Breast epithelium (tissue), 4 donors: ENCODE measurements around the gene SUPT4H1. TPM values are rescaled to one million over a fixed set of nuclear protein-coding genes. Genes with fewer than 3 reads are reported as not detected.

Experiments used
- DNase-seq, 2 donors: peaks; one replicate each; pipeline ENCODE4 v3.0.0-alpha.2; 2019; ENCODE audit warnings: low spot score in 2 of 2
- H3K27ac ChIP-seq, 2 donors: fragments of 200-600 bp; sonication (generic) in 1 of 2; one replicate each; pipeline ENCODE4 v1.5.1; 2016 to 2019; ENCODE audit warnings: mild to moderate bottlenecking in 1 of 2
- H3K27me3 ChIP-seq, 2 donors: fragments of 200-600 bp; sonication (generic) in 1 of 2; one replicate each; pipeline versions ENCODE4 v1.5.1 to v1.6.0; 2017 to 2019; ENCODE audit warnings: control low read depth in 1 of 2, mild to moderate bottlenecking in 1 of 2
- H3K36me3 ChIP-seq: fragments of 200-600 bp; one replicate; pipeline ENCODE4 v1.5.1; 2019
- H3K4me1 ChIP-seq, 2 donors: fragments of 200-600 bp; sonication (generic); one replicate each; pipeline ENCODE4 v1.5.1; 2016 to 2019; ENCODE audit warnings: control low read depth in 1 of 2
- H3K4me3 ChIP-seq, 3 donors: fragments of 200-600 bp; sonication (generic); 1 replicate in 2 of 3; 2 replicates in 1 of 3; pipeline ENCODE4 v1.5.1; 2016 to 2019; ENCODE audit warnings: mild to moderate bottlenecking in 3 of 3, moderate library complexity in 2 of 3
- H3K9me3 ChIP-seq, 2 donors: fragments of 200-600 bp; sonication (generic) in 1 of 2; one replicate each; pipeline ENCODE4 v1.5.1; 2016 to 2019; ENCODE audit warnings: control low read depth in 1 of 2
- POLR2A ChIP-seq: fragments of 450-650 bp; IDR thresholded peaks from one replicate; pipeline ENCODE4 v1.6.1; 2016; ENCODE audit warnings: antibody characterized with exemption, mild to moderate bottlenecking, moderate library complexity
- POLR2AphosphoS5 ChIP-seq, 3 donors: sonication (generic); formaldehyde crosslinking; IDR thresholded peaks; one replicate each; pipeline ENCODE4 v1.6.1; 2017; ENCODE audit warnings: antibody characterized with exemption in 3 of 3
- intact Hi-C: fragments of 100-400 bp; cut with DNase I; formaldehyde crosslinking; loops from one replicate; pipeline ENCODE4 v1.15.1; 2023; ENCODE audit warnings: low total_unique reads
- total RNA-seq, 3 donors: library from RNA; depleted of rRNA; stranded (reverse); fragments of >200 nt; gene quantifications; one replicate each; pipeline ENCODE4 v1.1.0, GENCODE V29; 2016
- TF ChIP-seq, protein P1 (sequence below), 3 donors: fragments of 450-650 bp; IDR thresholded peaks; one replicate each; pipeline ENCODE4 v1.5.1; 2016 to 2017; ENCODE audit warnings: antibody characterized with exemption in 3 of 3, mild to moderate bottlenecking in 3 of 3, moderate library complexity in 3 of 3

SUPT4H1 gene
- total RNA-seq, 3 donors from 2014 or later, result 46.4 to 61.6 (median 48.2) TPM

DNA sequence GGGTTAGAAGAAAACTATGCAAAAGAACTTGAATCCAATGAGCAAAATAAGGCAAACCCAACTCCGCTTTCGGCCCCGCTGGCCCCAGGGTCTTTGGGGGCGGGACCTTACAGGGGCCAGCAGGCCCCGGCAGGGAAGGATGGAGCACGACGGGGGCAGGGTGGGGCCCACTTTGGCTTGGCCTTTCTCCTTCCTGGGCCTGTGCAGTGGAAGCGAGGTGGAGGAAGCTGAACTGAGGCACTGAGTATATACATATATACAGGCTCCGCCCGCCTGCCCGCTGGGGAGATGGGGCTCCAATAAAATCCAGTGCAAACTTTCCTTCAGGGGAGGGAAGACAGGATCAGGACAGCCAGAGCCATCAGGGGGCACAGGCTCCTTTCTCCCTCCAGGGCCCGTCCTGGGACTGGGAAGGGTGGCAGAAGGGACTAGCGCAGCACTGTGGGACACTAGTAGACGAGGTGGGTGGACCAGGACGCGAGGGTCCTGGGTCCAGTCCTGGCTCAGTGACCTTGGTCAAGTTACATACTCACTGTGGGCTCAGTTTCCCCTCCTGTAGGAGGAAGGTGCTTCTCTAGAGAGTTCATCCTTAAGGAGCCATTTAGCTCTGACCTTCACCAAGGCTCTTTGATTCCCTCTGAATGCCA is 50.4 kb downstream of the SUPT4H1 start:
- no peak overlapping the region for H3K27ac ChIP-seq
- H3K9me3 ChIP-seq, result no peaks in the 10 kb centered on the region
- TF ChIP-seq, protein P1, sequence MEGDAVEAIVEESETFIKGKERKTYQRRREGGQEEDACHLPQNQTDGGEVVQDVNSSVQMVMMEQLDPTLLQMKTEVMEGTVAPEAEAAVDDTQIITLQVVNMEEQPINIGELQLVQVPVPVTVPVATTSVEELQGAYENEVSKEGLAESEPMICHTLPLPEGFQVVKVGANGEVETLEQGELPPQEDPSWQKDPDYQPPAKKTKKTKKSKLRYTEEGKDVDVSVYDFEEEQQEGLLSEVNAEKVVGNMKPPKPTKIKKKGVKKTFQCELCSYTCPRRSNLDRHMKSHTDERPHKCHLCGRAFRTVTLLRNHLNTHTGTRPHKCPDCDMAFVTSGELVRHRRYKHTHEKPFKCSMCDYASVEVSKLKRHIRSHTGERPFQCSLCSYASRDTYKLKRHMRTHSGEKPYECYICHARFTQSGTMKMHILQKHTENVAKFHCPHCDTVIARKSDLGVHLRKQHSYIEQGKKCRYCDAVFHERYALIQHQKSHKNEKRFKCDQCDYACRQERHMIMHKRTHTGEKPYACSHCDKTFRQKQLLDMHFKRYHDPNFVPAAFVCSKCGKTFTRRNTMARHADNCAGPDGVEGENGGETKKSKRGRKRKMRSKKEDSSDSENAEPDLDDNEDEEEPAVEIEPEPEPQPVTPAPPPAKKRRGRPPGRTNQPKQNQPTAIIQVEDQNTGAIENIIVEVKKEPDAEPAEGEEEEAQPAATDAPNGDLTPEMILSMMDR (IDR thresholded peaks at IDR 0.05), result no peak
- TF ChIP-seq POLR2A, result no peak
- TF ChIP-seq POLR2AphosphoS5 (IDR thresholded peaks at IDR 0.05), result no peak
- H3K36me3 ChIP-seq, result no peaks in the 10 kb centered on the region
- H3K27me3 ChIP-seq, result no peaks in the 10 kb centered on the region
- intact Hi-C loops, result loop anchor here (5.0 kb wide), 1 partner anchor 1044 kb away; the partner anchor contains the start of gene MSI2
- H3K4me1 ChIP-seq, result no peaks in the 10 kb centered on the region
- DNase-seq, result peak in 1 of 2 donors; percentile 10
- no peak overlapping the region for H3K4me3 ChIP-seq

DNA sequence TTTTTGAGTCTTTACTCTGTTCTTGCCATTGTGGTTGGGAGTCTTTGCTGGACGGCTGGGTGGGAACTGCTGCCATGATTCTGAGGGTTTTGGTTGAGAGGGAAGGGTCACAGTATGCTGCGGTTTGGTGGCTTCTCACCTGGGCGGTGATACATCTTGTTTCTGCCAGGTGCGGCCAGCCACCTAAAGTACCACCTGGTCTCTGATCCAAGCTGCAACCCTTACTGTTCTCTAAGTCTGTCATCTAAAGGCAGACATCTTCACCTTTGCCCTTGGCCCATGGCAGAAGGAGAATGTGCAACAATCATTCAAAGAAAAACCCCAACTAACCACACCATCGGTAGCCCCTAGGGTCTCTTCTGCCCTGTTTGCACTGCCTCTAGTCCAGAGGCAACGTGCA is 51.7 kb downstream of the SUPT4H1 start:
- intact Hi-C loops, result loop anchor here (5.0 kb wide), 1 partner anchor 1043 kb away; the partner anchor contains the start of gene MSI2
- peak in 1 of 2 donors; percentile 4 for DNase-seq
- no peak for TF ChIP-seq POLR2AphosphoS5 (IDR thresholded peaks at IDR 0.05)

More for the DNA sequence above, 51.7 kb downstream of the SUPT4H1 start:
- Histone ChIP-seq H3K4me1 (no peaks in the 10 kb centered on the region), H3K9me3 (no peaks in the 10 kb centered on the region), H3K36me3 (no peaks in the 10 kb centered on the region), H3K4me3 (no peak overlapping the region), H3K27ac (no peak overlapping the region), H3K27me3 (no peaks in the 10 kb centered on the region)

Other genes with a start within 250 kb of the SUPT4H1 start
- gene OR4D1, start 203.8 kb downstream of the SUPT4H1 start, total RNA-seq, result not detected
- not detected for gene OR4D2, start 185.2 kb downstream of the SUPT4H1 start, total RNA-seq
- gene EPX, start 159.5 kb downstream of the SUPT4H1 start, total RNA-seq, result not detected
- 10 to 100 TPM in 2 of 3 donors, 1 to 10 TPM in 1; 8.0 to 21.1 (median 15.1) TPM for gene MKS1, start 132.9 kb downstream of the SUPT4H1 start, total RNA-seq
- gene LPO, start 113.6 kb downstream of the SUPT4H1 start, total RNA-seq, result under 1 TPM in 1 of 3 donors, not detected in 2; 0.29 TPM
- gene MPO, start 71.3 kb downstream of the SUPT4H1 start, total RNA-seq, result under 1 TPM in 1 of 3 donors, not detected in 2; 0.16 TPM
- 10 to 100 TPM in 2 of 3 donors, 1 to 10 TPM in 1; 2.6 to 42.1 (median 26.9) TPM for gene TSPOAP1, start 23.4 kb downstream of the SUPT4H1 start, total RNA-seq
- gene RNF43, start 65.3 kb upstream of the SUPT4H1 start, total RNA-seq, result 10 to 100 TPM in 1 of 3 donors, 1 to 10 TPM in 1, not detected in 1; 8.5 to 19.0 TPM
- under 1 TPM; under 0.01 to 0.33 (median 0.32) TPM for gene HSF5, start 136.2 kb upstream of the SUPT4H1 start, total RNA-seq
- gene MTMR4, start 162.4 kb upstream of the SUPT4H1 start, total RNA-seq, result 10 to 100 TPM; 35.7 to 53.6 (median 42.7) TPM